Osteoblast (primary cell): ENCODE data around the gene FHIP1B. TPM values are rescaled to one million over a fixed set of nuclear protein-coding genes. Genes with fewer than 3 reads are reported as not detected.

Experiments
- DNase-seq: peaks from one replicate; pipeline ENCODE4 v3.0.0; 2011; ENCODE audit warnings: low spot score, mixed read lengths; ENCODE audit not compliant: insufficient read length; ENCODE audit errors: missing footprints
- H2AFZ ChIP-seq: 2 replicates; pipeline ENCODE4 v1.6.0; 2011; ENCODE audit warnings: mild to moderate bottlenecking, low read length
- H3K27ac ChIP-seq: 2 replicates; pipeline ENCODE4 v1.5.1; 2011; ENCODE audit warnings: mild to moderate bottlenecking, low read depth, low read length, moderate library complexity
- H3K27me3 ChIP-seq: 2 replicates; pipeline ENCODE4 v1.6.0; 2012; ENCODE audit warnings: mild to moderate bottlenecking, control low read depth, inconsistent platforms, low read length, moderate library complexity; ENCODE audit not compliant: insufficient read depth
- H3K36me3 ChIP-seq: 2 replicates; pipeline ENCODE4 v1.5.1; 2011; ENCODE audit warnings: mild to moderate bottlenecking, low read length, control low read depth, moderate library complexity; ENCODE audit not compliant: insufficient read depth
- H3K4me1 ChIP-seq: 2 replicates; pipeline ENCODE4 v1.5.1; 2011; ENCODE audit warnings: mild to moderate bottlenecking, low read length, control low read depth, moderate library complexity; ENCODE audit not compliant: insufficient read depth
- H3K4me2 ChIP-seq: 2 replicates; pipeline ENCODE4 v1.6.0; 2011; ENCODE audit warnings: mild to moderate bottlenecking, low read length; ENCODE audit not compliant: insufficient read depth
- H3K4me3 ChIP-seq: fragments of 200-600 bp; sonication (generic); 3 replicates; pipeline ENCODE4 v1.5.1; 2012; ENCODE audit warnings: mild to moderate bottlenecking, low read length, inconsistent platforms; ENCODE audit not compliant: insufficient read depth
- H3K79me2 ChIP-seq: 2 replicates; pipeline ENCODE4 v1.6.0; 2012; ENCODE audit warnings: mild to moderate bottlenecking, low read length, control low read depth, inconsistent platforms; ENCODE audit not compliant: insufficient read depth
- H3K9me3 ChIP-seq: 2 replicates; pipeline ENCODE4 v1.5.1; 2011; ENCODE audit warnings: low read depth, low read length, control low read depth
- H4K20me1 ChIP-seq: 2 replicates; pipeline ENCODE4 v1.6.0; 2012; ENCODE audit warnings: mild to moderate bottlenecking, low read length, control low read depth; ENCODE audit not compliant: insufficient read depth
- CTCF ChIP-seq: IDR thresholded peaks from 2 replicates; pipeline ENCODE4 v1.5.1; 2011; ENCODE audit warnings: mild to moderate bottlenecking, low read depth, low read length, moderate library complexity; ENCODE audit errors: extremely low read depth
- total RNA-seq: library from RNA; depleted of rRNA; stranded (reverse); fragments of >200 nt; gene quantifications from 2 replicates; pipeline ENCODE4 v1.2.3, GENCODE V29; 2012

Gene FHIP1B
- total RNA-seq, 1 donor, result 15.6 TPM

- no peak overlapping the region for H2AFZ ChIP-seq
- no peak overlapping the region for H3K4me3 ChIP-seq
- no peak overlapping the region for H3K4me2 ChIP-seq
- peaks cover 5% of the 10 kb centered on the region for H3K27me3 ChIP-seq
- H4K20me1 ChIP-seq, result peaks cover 2% of the 10 kb centered on the region
- H3K4me1 ChIP-seq, result peaks cover 25% of the 10 kb centered on the region
- H3K27ac ChIP-seq, result no peak overlapping the region
- no peaks in the 10 kb centered on the region for H3K36me3 ChIP-seq
- no peak for DNase-seq
- H3K9me3 ChIP-seq, result no peaks in the 10 kb centered on the region
- TF ChIP-seq CTCF, result no peak
- H3K79me2 ChIP-seq, result no peaks in the 10 kb centered on the region
Measured at GRCh38 chr11:6248248-6248647, 13.8 kb upstream of the FHIP1B start.

GRCh38 chr11:6245536-6245935 lies 11.1 kb upstream of the FHIP1B start:
- H4K20me1 ChIP-seq, result peaks cover 2% of the 10 kb centered on the region
- H3K27me3 ChIP-seq, result peaks cover 5% of the 10 kb centered on the region
- H3K36me3 ChIP-seq, result no peaks in the 10 kb centered on the region
- peaks cover 15% of the 10 kb centered on the region for H3K4me1 ChIP-seq
- H3K4me3 ChIP-seq, result no peak overlapping the region
- TF ChIP-seq CTCF, result no peak
- no peaks in the 10 kb centered on the region for H3K9me3 ChIP-seq
- H2AFZ ChIP-seq, result no peak overlapping the region
- DNase-seq, result peak; percentile 66
- no peak overlapping the region for H3K4me2 ChIP-seq
- H3K27ac ChIP-seq, result no peak overlapping the region
- no peaks in the 10 kb centered on the region for H3K79me2 ChIP-seq

GRCh38 chr11:6241316-6241715 lies 6.9 kb upstream of the FHIP1B start:
- Histone ChIP-seq H4K20me1 (no peaks in the 10 kb centered on the region), H3K27ac (no peak overlapping the region), H3K4me2 (no peak overlapping the region), H3K27me3 (no peaks in the 10 kb centered on the region), H3K79me2 (no peaks in the 10 kb centered on the region), H3K4me3 (no peak overlapping the region), H3K4me1 (no peaks in the 10 kb centered on the region), H3K36me3 (no peaks in the 10 kb centered on the region), H3K9me3 (no peaks in the 10 kb centered on the region), H2AFZ (no peak overlapping the region)
- TF ChIP-seq CTCF, result no peak
- DNase-seq, result no peak

GRCh38 chr11:6240781-6241180 lies 6.3 kb upstream of the FHIP1B start:
- Histone ChIP-seq H4K20me1 (no peaks in the 10 kb centered on the region), H3K4me3 (no peak overlapping the region), H3K4me2 (no peak overlapping the region), H3K9me3 (no peaks in the 10 kb centered on the region), H3K27ac (no peak overlapping the region), H3K4me1 (no peaks in the 10 kb centered on the region), H3K79me2 (no peaks in the 10 kb centered on the region), H3K36me3 (no peaks in the 10 kb centered on the region), H2AFZ (no peak overlapping the region), H3K27me3 (no peaks in the 10 kb centered on the region)
- no peak for DNase-seq
- no peak for TF ChIP-seq CTCF
